Measurements from ENCODE around the gene FAS. TPM values are rescaled to one million over a fixed set of nuclear protein-coding genes. Genes with fewer than 3 reads are reported as not detected.
"Not testable (repeated sequence)": the region's sequence is repeated elsewhere in the genome, so short reads cannot be mapped to it uniquely, and the experiment has no call there.

The FAS gene
- total RNA-seq, 4 donors from 2014 or later, result 14.4 to 133 (median 48.7) TPM

DNA sequence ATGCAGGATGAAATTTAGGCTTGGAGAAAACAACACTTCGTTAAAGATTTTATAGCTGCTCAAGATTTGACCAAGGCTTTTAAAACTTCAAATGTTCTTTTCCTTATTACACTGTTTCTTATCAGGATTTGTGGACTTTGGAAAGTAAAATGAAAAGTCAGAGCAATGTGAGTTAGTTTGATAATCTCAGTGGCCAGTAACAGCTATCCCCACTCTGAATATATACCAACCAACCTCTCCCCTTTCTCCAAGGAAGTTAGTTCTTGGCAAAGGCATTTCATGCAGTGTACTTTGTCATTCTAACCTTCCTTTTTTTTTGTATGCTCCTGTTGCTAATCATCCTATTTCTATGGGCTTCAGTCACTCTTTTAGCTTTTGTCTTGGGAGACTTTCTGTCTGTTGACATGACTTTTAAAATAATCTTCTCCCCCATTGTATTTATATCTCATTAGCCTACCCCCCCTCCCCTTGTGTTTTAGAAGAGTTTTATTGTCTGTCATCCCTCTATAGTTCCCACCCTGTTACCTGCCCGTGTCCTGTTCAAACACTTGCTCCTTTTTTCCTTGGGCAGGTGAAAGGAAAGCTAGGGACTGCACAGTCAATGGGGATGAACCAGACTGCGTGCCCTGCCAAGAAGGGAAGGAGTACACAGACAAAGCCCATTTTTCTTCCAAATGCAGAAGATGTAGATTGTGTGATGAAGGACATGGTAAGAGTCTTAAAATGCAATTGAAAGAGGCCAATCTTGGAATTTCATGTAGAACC is 16.7 kb downstream of the FAS start:
- Histone ChIP-seq H3K4me3 (no peak overlapping the region), H3K27me3 (no peaks in the 10 kb centered on the region), H3K27ac (no peak overlapping the region), H3K9me3 (no peaks in the 10 kb centered on the region), H3K36me3 (no peaks in the 10 kb centered on the region), H3K4me1 (no peaks in the 10 kb centered on the region)
- intact Hi-C loops (cut with DNase I; ENCODE audit: low total_unique reads), result no loop called here
- TF ChIP-seq, protein P1, sequence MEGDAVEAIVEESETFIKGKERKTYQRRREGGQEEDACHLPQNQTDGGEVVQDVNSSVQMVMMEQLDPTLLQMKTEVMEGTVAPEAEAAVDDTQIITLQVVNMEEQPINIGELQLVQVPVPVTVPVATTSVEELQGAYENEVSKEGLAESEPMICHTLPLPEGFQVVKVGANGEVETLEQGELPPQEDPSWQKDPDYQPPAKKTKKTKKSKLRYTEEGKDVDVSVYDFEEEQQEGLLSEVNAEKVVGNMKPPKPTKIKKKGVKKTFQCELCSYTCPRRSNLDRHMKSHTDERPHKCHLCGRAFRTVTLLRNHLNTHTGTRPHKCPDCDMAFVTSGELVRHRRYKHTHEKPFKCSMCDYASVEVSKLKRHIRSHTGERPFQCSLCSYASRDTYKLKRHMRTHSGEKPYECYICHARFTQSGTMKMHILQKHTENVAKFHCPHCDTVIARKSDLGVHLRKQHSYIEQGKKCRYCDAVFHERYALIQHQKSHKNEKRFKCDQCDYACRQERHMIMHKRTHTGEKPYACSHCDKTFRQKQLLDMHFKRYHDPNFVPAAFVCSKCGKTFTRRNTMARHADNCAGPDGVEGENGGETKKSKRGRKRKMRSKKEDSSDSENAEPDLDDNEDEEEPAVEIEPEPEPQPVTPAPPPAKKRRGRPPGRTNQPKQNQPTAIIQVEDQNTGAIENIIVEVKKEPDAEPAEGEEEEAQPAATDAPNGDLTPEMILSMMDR (IDR thresholded peaks at IDR 0.05), result no peak
- no peak for TF ChIP-seq POLR2A (IDR thresholded peaks at IDR 0.05)
- DNase-seq, result no peak

DNA sequence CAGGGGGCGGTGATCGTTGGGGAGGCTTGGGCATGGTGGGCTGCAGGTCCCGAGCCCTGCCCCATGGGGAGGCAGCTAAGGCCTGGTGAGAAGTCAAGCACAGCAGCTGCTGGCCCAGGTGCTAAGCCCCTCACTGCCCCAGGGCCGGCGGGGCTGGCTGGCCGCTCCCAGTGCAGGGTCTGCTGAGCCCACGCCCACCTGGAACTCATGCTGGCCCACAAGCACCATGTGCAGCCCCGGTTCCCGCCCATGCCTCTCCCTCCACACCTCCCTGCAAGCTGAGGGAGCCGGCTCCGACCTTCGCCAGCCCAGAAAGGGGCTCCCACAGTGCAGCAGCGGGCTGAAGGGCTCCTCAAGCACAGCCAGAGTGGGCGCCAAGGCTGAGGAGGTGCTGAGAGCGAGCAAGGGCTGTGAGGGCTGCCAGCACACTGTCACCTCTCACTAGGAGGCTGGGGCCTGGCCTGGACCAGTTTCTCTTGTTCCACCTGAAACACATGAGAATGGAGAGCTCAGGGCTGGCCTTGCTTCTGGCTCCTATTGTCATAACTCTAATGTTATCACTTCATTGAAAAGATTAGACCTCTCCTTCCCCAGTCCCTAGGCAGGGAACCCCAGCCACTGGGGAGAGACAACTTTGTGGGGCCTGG is 28.2 kb downstream of the FAS start:
- H3K4me3 ChIP-seq; H3K27me3 ChIP-seq; H3K4me1 ChIP-seq; DNase-seq; H3K9me3 ChIP-seq; intact Hi-C loops (cut with DNase I; ENCODE audit: low total_unique reads); H3K36me3 ChIP-seq; H3K27ac ChIP-seq: not testable (repeated sequence)

DNA sequence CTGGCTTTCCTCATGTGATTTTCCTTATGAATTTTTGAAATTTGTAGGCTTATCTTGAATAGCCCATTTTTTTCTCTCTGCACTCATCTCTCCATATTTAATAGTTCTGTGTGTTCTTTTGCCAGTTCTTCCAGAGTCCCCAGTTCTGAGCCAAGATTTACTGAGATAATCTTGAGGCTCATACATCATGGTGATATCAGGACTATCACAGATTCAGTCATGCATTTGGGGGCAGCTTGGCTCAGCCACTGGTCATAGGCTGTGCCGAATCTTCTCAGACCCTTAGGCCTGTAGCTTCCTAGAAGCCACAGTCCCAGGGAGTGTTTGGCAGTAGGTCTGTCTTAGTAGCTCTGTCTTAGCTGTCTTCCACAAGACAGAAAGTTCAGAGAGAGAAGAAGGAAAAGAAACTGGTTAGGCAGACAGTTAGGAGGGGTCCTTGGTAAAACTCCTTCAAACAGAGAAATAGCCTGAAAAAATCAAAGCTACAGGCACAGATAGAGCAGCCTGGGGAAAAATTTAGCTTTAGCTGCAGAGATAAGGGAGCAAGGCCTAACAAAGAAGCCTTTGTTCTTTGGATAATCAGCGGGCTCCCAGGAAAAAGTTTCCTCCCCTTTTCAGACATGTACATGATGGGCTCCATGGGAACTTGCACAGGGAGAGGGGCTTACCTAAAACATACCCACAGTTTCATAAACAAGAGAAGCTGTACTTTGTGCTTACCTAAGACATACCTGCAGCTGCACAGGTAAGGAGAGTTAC is 29.1 kb downstream of the FAS start:
- H3K36me3 ChIP-seq, result no peaks in the 10 kb centered on the region
- intact Hi-C loops (cut with DNase I; ENCODE audit: low total_unique reads), result no loop called here
- H3K27me3 ChIP-seq, result no peaks in the 10 kb centered on the region
- TF ChIP-seq, protein P1 (IDR thresholded peaks at IDR 0.05), result no peak
- no peak for TF ChIP-seq POLR2A (IDR thresholded peaks at IDR 0.05)
- H3K27ac ChIP-seq, result no peak overlapping the region
- no peak overlapping the region for H3K4me3 ChIP-seq
- H3K9me3 ChIP-seq, result no peaks in the 10 kb centered on the region
- H3K4me1 ChIP-seq, result no peaks in the 10 kb centered on the region
- DNase-seq, result no peak

DNA sequence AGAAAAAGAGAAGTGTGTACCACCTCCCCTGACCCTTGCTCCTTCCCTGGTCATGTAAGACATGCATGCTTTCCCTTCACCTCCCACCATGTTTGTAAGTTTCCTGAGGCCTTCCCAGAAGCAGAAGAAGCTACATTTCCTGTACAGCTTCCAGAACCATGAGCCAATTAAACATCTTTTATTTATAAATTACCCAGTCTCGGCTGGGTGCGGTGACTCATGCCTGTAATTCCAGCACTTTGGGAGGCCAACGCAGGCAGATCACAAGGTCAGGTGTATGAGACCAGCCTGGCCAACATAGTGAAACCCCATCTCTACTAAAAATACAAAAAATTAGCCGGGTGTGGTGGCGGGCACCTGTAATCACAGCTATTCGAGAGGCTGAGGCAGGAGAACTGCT is 30.9 kb downstream of the FAS start:
- H3K27me3 ChIP-seq; H3K36me3 ChIP-seq; intact Hi-C loops (cut with DNase I; ENCODE audit: low total_unique reads); H3K4me3 ChIP-seq; DNase-seq; H3K27ac ChIP-seq; H3K4me1 ChIP-seq; H3K9me3 ChIP-seq: not testable (repeated sequence)

DNA sequence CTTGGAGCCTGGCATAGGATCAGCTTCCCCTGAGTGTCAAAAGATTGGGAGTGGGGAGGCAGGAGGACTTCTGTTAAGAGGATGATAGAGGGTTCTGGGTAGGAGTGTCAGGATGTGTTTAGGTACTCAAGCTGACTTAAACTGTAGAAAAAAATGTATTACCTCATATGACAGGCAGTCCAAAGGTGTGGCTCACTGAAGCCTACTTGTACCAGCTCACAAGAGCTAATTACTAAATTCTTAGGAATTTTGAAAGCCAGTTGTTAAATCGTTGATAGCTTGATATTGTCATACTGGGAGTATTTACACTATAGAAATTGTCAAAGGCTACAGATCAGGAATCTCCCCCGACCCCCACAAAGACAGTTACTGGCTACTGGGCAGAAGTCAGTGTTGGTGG is 32.1 kb downstream of the FAS start:
- intact Hi-C loops (cut with DNase I; ENCODE audit: low total_unique reads), result no loop called here
- no peak for DNase-seq
- TF ChIP-seq POLR2A (IDR thresholded peaks at IDR 0.05), result no peak
- TF ChIP-seq, protein P1 (IDR thresholded peaks at IDR 0.05), result no peak

DNA sequence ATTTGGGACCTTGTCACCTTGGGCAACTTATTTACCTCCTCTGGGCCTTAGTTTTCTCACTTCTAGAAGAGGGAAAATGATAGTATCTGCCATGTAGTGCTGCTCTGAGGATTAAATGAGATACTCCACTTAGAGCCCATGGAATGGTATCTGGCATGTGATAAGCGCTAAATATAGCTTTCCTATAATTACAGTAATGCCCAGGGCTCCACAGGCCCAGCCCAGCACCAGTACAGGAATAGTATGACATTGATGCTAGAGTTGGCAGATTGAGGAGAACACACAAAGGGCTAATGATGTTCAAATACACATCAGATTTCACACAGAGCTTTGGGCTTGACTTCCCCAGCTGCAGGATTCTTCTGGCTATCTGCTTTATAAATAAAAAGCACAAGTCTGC is 34.9 kb downstream of the FAS start:
- no peak for TF ChIP-seq POLR2A (IDR thresholded peaks at IDR 0.05)
- TF ChIP-seq, protein P1 (IDR thresholded peaks at IDR 0.05), result no peak
- H3K27me3 ChIP-seq, result no peaks in the 10 kb centered on the region
- no peaks in the 10 kb centered on the region for H3K4me1 ChIP-seq
- no peaks in the 10 kb centered on the region for H3K36me3 ChIP-seq
- H3K9me3 ChIP-seq, result no peaks in the 10 kb centered on the region
- intact Hi-C loops (cut with DNase I; ENCODE audit: low total_unique reads), result loop anchor here (5.0 kb wide), 1 partner anchor 187 kb away; no protein-coding TSS in a partner anchor
- DNase-seq, result no peak
- no peak overlapping the region for H3K4me3 ChIP-seq
- no peak overlapping the region for H3K27ac ChIP-seq

More for the DNA sequence above, 32.1 kb downstream of the FAS start:
- Histone ChIP-seq H3K27ac (no peak overlapping the region), H3K27me3 (no peaks in the 10 kb centered on the region), H3K4me1 (no peaks in the 10 kb centered on the region), H3K4me3 (no peak overlapping the region), H3K36me3 (no peaks in the 10 kb centered on the region), H3K9me3 (no peaks in the 10 kb centered on the region)
